Subcutaneous adipose tissue (tissue), 4 donors: ENCODE measurements around the gene PROSER2. TPM values are rescaled to one million over a fixed set of nuclear protein-coding genes. Genes with fewer than 3 reads are reported as not detected.

Experiments used
- CTCF ChIP-seq: fragments of 450-650 bp; IDR thresholded peaks from one replicate; pipeline ENCODE4 v1.5.1; 2016; ENCODE audit warnings: low read depth, mild to moderate bottlenecking, control low read depth, antibody characterized with exemption, moderate library complexity
- total RNA-seq, 4 donors: library from RNA; depleted of rRNA; stranded (reverse); fragments of >200 nt; gene quantifications; one replicate each; pipeline ENCODE4 v1.1.0, GENCODE V29; 2016

PROSER2 gene
- total RNA-seq, 4 donors from 2014 or later: 3.4 to 8.1 (median 5.3) TPM

- TF ChIP-seq CTCF: no peak
These were observed 53.2 kb downstream of the PROSER2 start for GRCh38 chr10:11876324-11876723.

- no peak for TF ChIP-seq CTCF
These were observed 53.8 kb downstream of the PROSER2 start for GRCh38 chr10:11876805-11877590.

GRCh38 chr10:11877591-11877905 is 54.4 kb downstream of the PROSER2 start:
- no peak for TF ChIP-seq CTCF

- no peak for TF ChIP-seq CTCF
These were observed 55.6 kb downstream of the PROSER2 start for GRCh38 chr10:11878776-11879175.

GRCh38 chr10:11879387-11880094 is 56.4 kb downstream of the PROSER2 start:
- TF ChIP-seq CTCF: no peak

- no peak for TF ChIP-seq CTCF
These were observed 57.2 kb downstream of the PROSER2 start for GRCh38 chr10:11880151-11881029.

GRCh38 chr10:11881030-11881476 is 57.9 kb downstream of the PROSER2 start:
- TF ChIP-seq CTCF: no peak
